Thyroid gland (tissue), 4 donors: ENCODE data around the gene GSTCD.

Experiments used
- CTCF ChIP-seq, 6 experiments: fragments of 200-600 bp in 3 of 6; fragments of 450-650 bp in 3 of 6; sonication (generic) in 3 of 6; IDR thresholded peaks; one replicate each; pipeline ENCODE4 v1.5.1; 2016 to 2019; ENCODE audit warnings: antibody characterized with exemption in 6 of 6, mild to moderate bottlenecking in 2 of 6, inconsistent platforms in 1 of 6, moderate library complexity in 1 of 6
- POLR2A ChIP-seq, 2 donors: fragments of 450-650 bp; IDR thresholded peaks; one replicate each; pipeline ENCODE4 v1.6.1; 2017; ENCODE audit warnings: antibody characterized with exemption in 2 of 2, mild to moderate bottlenecking in 2 of 2, moderate library complexity in 1 of 2

GRCh38 chr4:105709081-105709450, 482 bp downstream of the GSTCD start:
- no peak for TF ChIP-seq CTCF (IDR thresholded peaks at IDR 0.05)
- TF ChIP-seq POLR2A (IDR thresholded peaks at IDR 0.05), result no peak
